Pancreas (tissue), 10 donors: ENCODE results near the gene BTBD1. TPM values are rescaled to one million over a fixed set of nuclear protein-coding genes. Genes with fewer than 3 reads are reported as not detected.
"Not testable (repeated sequence)": the region's sequence is repeated elsewhere in the genome, so short reads cannot be mapped to it uniquely, and the experiment has no call there.

ENCODE experiments used
- ATAC-seq, 4 donors: fragments of 200-7000 bp; cut with Tn5 transposase; one replicate each; pipeline versions ENCODE4 v1.8.0 to v1.9.1; 2020; ENCODE audit warnings: mild to moderate bottlenecking in 4 of 4, moderate library complexity in 4 of 4
- DNase-seq, 6 donors: peaks; one replicate each; pipeline ENCODE4 v3.0.0-alpha.2; 2020
- FAIRE-seq: peaks from 2 replicates; lab custom pipeline; 2012; peaks lifted over from hg19 to GRCh38; lab: Jason Lieb, UNC
- H3K27ac ChIP-seq, 4 donors: fragments of 200-600 bp; sonication (generic); 1 replicate in 3 of 4; 2 replicates in 1 of 4; pipeline versions ENCODE4 v1.5.0 to v1.8.0; 2020
- H3K27me3 ChIP-seq, 4 donors: fragments of 200-600 bp; one replicate each; pipeline ENCODE4 v1.8.0; 2021
- H3K36me3 ChIP-seq, 3 donors: fragments of 200-600 bp; sonication (generic) in 1 of 3; one replicate each; pipeline versions ENCODE4 v1.5.0 to v1.8.0; 2020 to 2021
- H3K4me1 ChIP-seq, 3 donors: fragments of 200-600 bp; one replicate each; pipeline ENCODE4 v1.8.0; 2021
- H3K4me3 ChIP-seq, 4 donors: fragments of 200-600 bp; sonication (generic) in 2 of 4; one replicate each; pipeline versions ENCODE4 v1.5.0 to v1.8.0; 2020 to 2021
- H3K9me3 ChIP-seq, 4 donors: fragments of 200-600 bp; one replicate each; pipeline ENCODE4 v1.8.0; 2021
- WGBS, 2 donors: extraction: QIAGEN DNeasy Blood & Tissue Kit; methylation state at CpG; one replicate each; pipeline ENCODE4 v1.1.7; 2013; 5-methylcytosine and 5-hydroxymethylcytosine counted together
- intact Hi-C, 3 donors: fragments of 100-400 bp; cut with DNase I; formaldehyde crosslinking; loops; one replicate each; pipeline versions ENCODE4 v1.11.1 to v1.14.2; 2022
- polyA plus RNA-seq, 2 donors: library from polyadenylated mRNA; stranded (reverse); fragments of 200-250 nt; gene quantifications; one replicate each; pipeline ENCODE4 v1.2.3, GENCODE V29; 2013
- total RNA-seq, 6 donors: library from RNA; stranded (reverse); fragmentation: NEBNext Ultra II Directional in 4 of 6; extraction: Animal tissue kit (Norgen Biotek cat#: 25700) in 4 of 6; gene quantifications; one replicate each; pipeline versions ENCODE4 v1.2.1 to v1.2.4, GENCODE V29; 2021 to 2023
- TF ChIP-seq, protein P1 (sequence below), 4 donors: fragments of 200-600 bp; sonication (generic) in 3 of 4; IDR thresholded peaks; one replicate each; pipeline versions ENCODE4 v1.5.0 to v1.8.0; 2021; ENCODE audit warnings: antibody characterized with exemption in 4 of 4
- donor health status: healthy with polysubstance abuse.
- donor health status: DM: no; HTN: no; CAD: no; lungs with moderate emphysema.
- donor health status: DM: no; HTN: no; CAD: no.
- donor health status: control.
- donor health status: control.
- donor health status: Bipolar disorder and iron deficiency.
- donor health status: DM: yes; HTN: yes; CAD: no.
- donor health status: DM: no; HTN: no; CAD: no.
- donor health status: DM: no; HTN: no; CAD: no.
- donor health status: DM: yes; HTN: yes; CAD: no.

The BTBD1 gene
- total and polyA plus RNA-seq, 8 donors = 5.1 to 24.4 (median 15.3) TPM

DNA sequence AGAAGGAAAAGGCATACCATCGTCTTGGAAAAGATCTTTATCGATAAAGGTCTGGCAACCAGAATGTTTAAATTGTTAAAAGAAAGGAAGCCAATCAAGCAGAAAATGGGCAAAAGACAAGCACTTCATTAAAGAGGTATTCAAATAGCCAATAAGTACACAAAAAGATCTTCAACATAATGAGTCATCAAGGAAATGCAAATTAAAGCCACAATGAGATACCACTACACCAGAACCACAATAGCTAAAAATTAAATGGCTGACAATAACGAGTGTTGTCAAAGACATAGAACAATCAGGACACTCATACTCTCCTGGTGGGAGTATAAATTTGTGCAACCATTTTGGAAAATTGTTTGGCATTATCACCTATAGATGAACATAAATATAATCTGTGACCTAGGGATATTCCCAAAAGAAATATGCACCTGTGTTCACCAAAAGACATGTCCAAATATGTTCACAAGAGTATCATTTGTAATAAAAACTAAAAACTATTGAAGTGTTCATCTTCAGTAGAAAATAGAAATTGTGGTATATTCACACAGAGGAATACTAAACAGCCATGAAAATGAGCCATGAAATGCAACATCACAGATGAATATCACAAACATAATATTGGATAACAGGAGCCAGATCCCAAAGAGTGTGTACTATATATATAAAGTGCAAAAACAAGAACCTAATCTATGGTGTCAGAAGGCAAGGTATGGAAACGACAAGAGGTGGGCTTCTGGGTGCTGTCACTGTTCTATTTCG, 14.4 kb upstream of the BTBD1 start:
- Histone ChIP-seq H3K9me3 (no peaks in the 10 kb centered on the region), H3K27ac (no peak overlapping the region), H3K27me3 (no peaks in the 10 kb centered on the region), H3K4me3 (no peak overlapping the region), H3K4me1 (no peaks in the 10 kb centered on the region), H3K36me3 (no peaks in the 10 kb centered on the region)
- DNase-seq (no peak), FAIRE-seq (no peak), ATAC-seq (no peak)
- WGBS, 2 donors = 63 to 68% methylated on average over 5 of the region's 5 CpGs
- intact Hi-C loops = no loop called here
- TF ChIP-seq, protein P1, sequence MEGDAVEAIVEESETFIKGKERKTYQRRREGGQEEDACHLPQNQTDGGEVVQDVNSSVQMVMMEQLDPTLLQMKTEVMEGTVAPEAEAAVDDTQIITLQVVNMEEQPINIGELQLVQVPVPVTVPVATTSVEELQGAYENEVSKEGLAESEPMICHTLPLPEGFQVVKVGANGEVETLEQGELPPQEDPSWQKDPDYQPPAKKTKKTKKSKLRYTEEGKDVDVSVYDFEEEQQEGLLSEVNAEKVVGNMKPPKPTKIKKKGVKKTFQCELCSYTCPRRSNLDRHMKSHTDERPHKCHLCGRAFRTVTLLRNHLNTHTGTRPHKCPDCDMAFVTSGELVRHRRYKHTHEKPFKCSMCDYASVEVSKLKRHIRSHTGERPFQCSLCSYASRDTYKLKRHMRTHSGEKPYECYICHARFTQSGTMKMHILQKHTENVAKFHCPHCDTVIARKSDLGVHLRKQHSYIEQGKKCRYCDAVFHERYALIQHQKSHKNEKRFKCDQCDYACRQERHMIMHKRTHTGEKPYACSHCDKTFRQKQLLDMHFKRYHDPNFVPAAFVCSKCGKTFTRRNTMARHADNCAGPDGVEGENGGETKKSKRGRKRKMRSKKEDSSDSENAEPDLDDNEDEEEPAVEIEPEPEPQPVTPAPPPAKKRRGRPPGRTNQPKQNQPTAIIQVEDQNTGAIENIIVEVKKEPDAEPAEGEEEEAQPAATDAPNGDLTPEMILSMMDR (IDR thresholded peaks at IDR 0.05) = no peak

DNA sequence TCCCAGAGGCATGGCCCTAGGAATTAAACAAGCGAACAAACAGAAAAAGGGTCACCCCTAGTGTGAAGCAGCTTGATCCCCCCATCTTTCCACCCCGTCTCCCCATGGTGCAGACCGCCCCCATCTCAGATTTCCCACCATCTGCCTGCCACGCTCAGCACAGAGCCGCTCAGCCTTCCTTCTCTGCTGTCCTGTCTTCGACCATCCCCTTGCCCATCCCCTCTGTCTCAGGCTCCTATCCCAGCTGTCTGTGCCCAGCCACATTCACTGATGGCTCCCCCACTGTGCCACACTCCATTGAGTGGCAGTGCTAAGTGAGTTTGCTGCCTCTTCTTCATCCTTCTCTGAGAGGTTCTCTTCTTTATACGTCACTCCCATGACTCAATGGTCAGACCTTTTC, 11.7 kb upstream of the BTBD1 start:
- Histone ChIP-seq H3K9me3 (no peaks in the 10 kb centered on the region), H3K36me3 (no peaks in the 10 kb centered on the region), H3K4me3 (no peak overlapping the region), H3K4me1 (no peaks in the 10 kb centered on the region), H3K27ac (no peak overlapping the region), H3K27me3 (no peaks in the 10 kb centered on the region)
- TF ChIP-seq, protein P1 (IDR thresholded peaks at IDR 0.05) = no peak
- ATAC-seq (no peak), FAIRE-seq (no peak), DNase-seq (no peak)
- intact Hi-C loops = no loop called here
- WGBS, 2 donors = 52 to 59% methylated on average over 7 of the region's 7 CpGs

DNA sequence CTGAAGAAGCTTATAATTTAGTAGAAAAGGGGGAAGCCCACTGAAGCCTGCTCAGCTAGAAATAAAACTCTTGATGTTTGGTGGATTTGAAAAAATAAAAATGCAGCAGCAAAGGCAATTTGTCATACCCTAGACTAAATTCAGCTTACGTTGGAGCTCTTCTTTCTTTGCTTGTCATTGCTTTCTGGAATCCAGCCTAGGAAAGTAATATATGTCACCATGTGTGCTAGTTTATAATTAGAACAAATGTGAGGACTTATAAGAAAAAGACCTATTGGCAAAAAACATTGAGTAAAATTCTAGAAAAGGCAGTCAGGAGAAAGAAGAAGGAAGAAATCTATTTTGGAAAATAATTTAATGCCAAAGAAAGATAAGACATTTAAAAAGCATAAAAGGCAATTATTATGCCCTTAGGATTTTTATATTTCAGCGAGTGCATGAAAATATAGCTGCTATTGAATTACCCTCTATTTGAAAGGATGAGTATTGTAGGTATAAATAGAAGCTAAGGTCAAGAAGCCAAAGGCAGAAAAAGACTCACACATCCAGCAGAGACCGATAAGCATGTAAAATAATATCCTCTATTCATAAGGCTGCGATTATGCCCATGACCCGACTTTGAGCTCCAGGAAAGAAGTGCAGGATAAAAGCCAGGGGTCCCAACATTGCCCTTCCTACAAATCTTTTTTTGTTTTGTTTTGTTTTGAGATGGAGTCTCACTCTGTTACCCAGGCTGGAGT, 10.6 kb upstream of the BTBD1 start:
- FAIRE-seq (no peak), ATAC-seq (no peak), DNase-seq (no peak)
- Histone ChIP-seq H3K27ac (no peak overlapping the region), H3K9me3 (peaks cover 0 to 3% (median 0%) of the 10 kb centered on the region in 4 donors), H3K36me3 (no peaks in the 10 kb centered on the region), H3K4me3 (no peak overlapping the region), H3K4me1 (no peaks in the 10 kb centered on the region), H3K27me3 (no peaks in the 10 kb centered on the region)
- intact Hi-C loops = no loop called here
- WGBS, 2 donors = 45 to 46% methylated on average over 5 of the region's 5 CpGs
- TF ChIP-seq, protein P1 (IDR thresholded peaks at IDR 0.05) = no peak

DNA sequence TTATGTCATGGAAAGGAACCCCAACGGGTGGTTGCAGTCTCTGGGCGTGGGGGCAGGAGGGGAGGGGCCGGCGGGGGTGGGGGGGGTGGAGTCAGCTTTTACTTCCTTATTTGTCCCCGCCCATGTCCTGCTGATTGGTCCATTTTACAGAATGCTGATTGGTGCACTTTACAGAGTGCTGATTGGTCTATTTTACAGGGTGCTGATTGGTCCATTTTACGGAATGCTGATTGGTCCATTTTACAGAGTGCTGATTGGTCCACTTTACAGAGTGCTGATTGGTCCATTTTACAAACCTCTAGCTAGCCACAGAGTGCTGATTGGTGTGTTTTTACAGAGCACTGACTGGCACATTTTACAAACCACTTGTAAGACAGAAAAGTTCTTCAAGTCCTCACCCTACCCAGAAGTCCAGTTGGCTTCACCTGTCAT, 2.2 kb upstream of the BTBD1 start:
- H3K9me3 ChIP-seq, intact Hi-C loops, H3K4me3 ChIP-seq, DNase-seq, ATAC-seq, H3K36me3 ChIP-seq, FAIRE-seq, H3K27me3 ChIP-seq, H3K27ac ChIP-seq: not testable (repeated sequence)
- 61 to 62% methylated on average over 6 of the region's 6 CpGs for WGBS, 2 donors
- H3K4me1 ChIP-seq = peaks cover 12 to 21% (median 13%) of the 10 kb centered on the region in 3 donors

DNA sequence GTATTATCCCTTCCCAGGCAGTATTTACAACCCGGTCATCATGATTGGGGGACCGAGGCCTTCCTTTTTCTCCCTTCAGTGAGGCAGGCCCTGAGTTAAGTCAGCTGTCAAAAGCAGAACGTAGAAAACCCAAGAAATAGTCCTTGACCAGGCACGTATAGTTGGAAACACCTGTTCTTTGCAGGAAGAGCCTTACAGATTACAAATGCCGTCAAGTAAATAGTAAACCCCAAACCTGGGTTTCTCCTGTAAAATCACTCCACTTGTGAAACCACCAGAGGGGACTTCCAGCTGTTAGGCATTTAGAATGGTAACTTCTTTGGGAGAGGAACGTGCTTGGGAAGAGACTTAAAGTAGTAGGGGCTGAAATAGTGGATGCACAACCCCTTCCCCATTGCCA, 1.0 kb upstream of the BTBD1 start:
- TF ChIP-seq, protein P1 (IDR thresholded peaks at IDR 0.05) = no peak
- H3K9me3 ChIP-seq = no peaks in the 10 kb centered on the region
- intact Hi-C loops = no loop called here
- peaks cover 14 to 29% (median 19%) of the 10 kb centered on the region in 3 donors for H3K4me1 ChIP-seq
- FAIRE-seq (no peak), DNase-seq (no peak), ATAC-seq (no peak)
- 77 to 82% methylated on average over 6 of the region's 6 CpGs for WGBS, 2 donors
- no peak overlapping the region for H3K4me3 ChIP-seq
- no peaks in the 10 kb centered on the region for H3K27me3 ChIP-seq
- H3K36me3 ChIP-seq = no peaks in the 10 kb centered on the region
- H3K27ac ChIP-seq = peak overlapping the region in 2 of 4 donors; percentile 72 to 89
